Esophagus muscularis mucosa (tissue), 3 donors: ENCODE data around the gene CNTNAP2.

Experiments
- CTCF ChIP-seq, 3 experiments: fragments of 200-600 bp in 2 of 3; fragments of 450-650 bp in 1 of 3; sonication (generic) in 2 of 3; IDR thresholded peaks; one replicate each; pipeline ENCODE4 v1.5.1; 2017 to 2019; ENCODE audit warnings: antibody characterized with exemption in 3 of 3, mild to moderate bottlenecking in 2 of 3, moderate library complexity in 1 of 3
- POLR2A ChIP-seq: fragments of 450-650 bp; IDR thresholded peaks from one replicate; pipeline ENCODE4 v1.6.1; 2017; ENCODE audit warnings: antibody characterized with exemption, moderate library complexity, mild to moderate bottlenecking, low read depth

- TF ChIP-seq CTCF (IDR thresholded peaks at IDR 0.05) (no peak), POLR2A (no peak)
Observed at GRCh38 chr7:148173369-148173768, 2056.8 kb downstream of the CNTNAP2 start.
